ENCODE results near the gene AFAP1.

DNA sequence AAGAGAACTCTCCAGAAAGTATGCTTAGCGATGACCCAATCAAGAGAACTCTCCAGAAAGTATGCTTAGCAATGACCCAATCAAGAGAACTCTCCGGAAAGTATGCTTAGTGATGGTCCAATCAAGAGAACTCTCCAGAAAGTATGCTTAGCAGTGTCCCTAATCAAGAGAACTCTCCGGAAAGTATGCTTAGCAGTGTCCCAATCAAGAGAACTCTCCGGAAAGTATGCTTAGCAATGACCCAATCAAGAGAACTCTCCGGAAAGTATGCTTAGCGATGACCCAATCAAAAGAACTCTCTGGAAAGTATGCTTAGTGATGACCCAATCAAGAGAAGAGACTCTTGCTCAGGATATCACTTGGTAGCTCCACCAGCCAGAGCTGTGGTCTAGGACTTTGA is 92.5 kb downstream of the AFAP1 start:
- TF ChIP-seq L3MBTL2 (conservative IDR thresholded peaks at IDR 0.05): no peak
- TF ChIP-seq, protein P1, sequence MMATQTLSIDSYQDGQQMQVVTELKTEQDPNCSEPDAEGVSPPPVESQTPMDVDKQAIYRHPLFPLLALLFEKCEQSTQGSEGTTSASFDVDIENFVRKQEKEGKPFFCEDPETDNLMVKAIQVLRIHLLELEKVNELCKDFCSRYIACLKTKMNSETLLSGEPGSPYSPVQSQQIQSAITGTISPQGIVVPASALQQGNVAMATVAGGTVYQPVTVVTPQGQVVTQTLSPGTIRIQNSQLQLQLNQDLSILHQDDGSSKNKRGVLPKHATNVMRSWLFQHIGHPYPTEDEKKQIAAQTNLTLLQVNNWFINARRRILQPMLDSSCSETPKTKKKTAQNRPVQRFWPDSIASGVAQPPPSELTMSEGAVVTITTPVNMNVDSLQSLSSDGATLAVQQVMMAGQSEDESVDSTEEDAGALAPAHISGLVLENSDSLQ (IDR thresholded peaks at IDR 0.05): no peak
